Astrocyte of the cerebellum (primary cell): ENCODE measurements around the gene NEDD4.
"Not testable (repeated sequence)": the region's sequence is repeated elsewhere in the genome, so short reads cannot be mapped to it uniquely, and the experiment has no call there.

ENCODE experiments used
- DNase-seq: peaks from one replicate; pipeline ENCODE4 v3.0.0-alpha.2; 2011; ENCODE audit warnings: low read depth
- H3K4me3 ChIP-seq: 2 replicates; pipeline ENCODE4 v1.5.1; 2011; ENCODE audit warnings: mild to moderate bottlenecking, low read depth, low read length, moderate library complexity
- CTCF ChIP-seq: IDR thresholded peaks from 2 replicates; pipeline ENCODE4 v1.5.1; 2012; ENCODE audit warnings: low read length, low read depth, moderate library complexity, mild to moderate bottlenecking; ENCODE audit errors: missing control alignments
- in situ Hi-C: cut with HindIII; loops from 2 replicates; pipeline ENCODE4 v1.10.0; 2017; ENCODE audit warnings: low sequenced_read_pairs

NEDD4 gene

GRCh38 chr15:56014677-56015076, 21.3 kb upstream of the NEDD4 start:
- in situ Hi-C loops = no loop called here
- no peak overlapping the region for H3K4me3 ChIP-seq
- DNase-seq = no peak
- no peak for TF ChIP-seq CTCF

- in situ Hi-C loops, DNase-seq: not testable (repeated sequence)
Observed at GRCh38 chr15:56007053-56007452, 13.6 kb upstream of the NEDD4 start.

GRCh38 chr15:56006371-56006770, 13.0 kb upstream of the NEDD4 start:
- H3K4me3 ChIP-seq, in situ Hi-C loops, DNase-seq: not testable (repeated sequence)

More at GRCh38 chr15:56007053-56007452, 13.6 kb upstream of the NEDD4 start:
- peak overlapping the region; percentile 20 for H3K4me3 ChIP-seq

- in situ Hi-C loops, DNase-seq, H3K4me3 ChIP-seq: not testable (repeated sequence)
Observed at GRCh38 chr15:56004281-56004680, 10.9 kb upstream of the NEDD4 start.

GRCh38 chr15:56003777-56004176, 10.4 kb upstream of the NEDD4 start:
- DNase-seq, H3K4me3 ChIP-seq, in situ Hi-C loops: not testable (repeated sequence)

- H3K4me3 ChIP-seq, in situ Hi-C loops, DNase-seq: not testable (repeated sequence)
Observed at GRCh38 chr15:56003277-56003676, 9.9 kb upstream of the NEDD4 start.

- no peak for TF ChIP-seq CTCF
- no peak overlapping the region for H3K4me3 ChIP-seq
- no peak for DNase-seq
- in situ Hi-C loops = no loop called here
Observed at GRCh38 chr15:56001471-56002078, 8.2 kb upstream of the NEDD4 start.

- DNase-seq = no peak
- in situ Hi-C loops = loop anchor here (5.0 kb wide), 1 partner anchor 193 kb away; no protein-coding TSS in a partner anchor
Observed at GRCh38 chr15:55999658-56000057, 6.2 kb upstream of the NEDD4 start.

GRCh38 chr15:55998478-55998877, 5.1 kb upstream of the NEDD4 start:
- no peak for TF ChIP-seq CTCF
- in situ Hi-C loops = loop anchor here (5.0 kb wide), 1 partner anchor 194 kb away; no protein-coding TSS in a partner anchor
- no peak overlapping the region for H3K4me3 ChIP-seq
- no peak for DNase-seq

More at GRCh38 chr15:55999658-56000057, 6.2 kb upstream of the NEDD4 start:
- no peak for TF ChIP-seq CTCF
- no peak overlapping the region for H3K4me3 ChIP-seq
